DND-41 (cell line): ENCODE measurements around the gene CEP152.

Experiments
- EZH2 ChIP-seq: IDR thresholded peaks from 3 replicates; pipeline ENCODE4 v1.6.1; 2012; ENCODE audit warnings: borderline replicate concordance, low read depth, mild to moderate bottlenecking, moderate library complexity, low read length, inconsistent platforms; ENCODE audit not compliant: severe bottlenecking
- TF ChIP-seq, protein P1 (sequence below): IDR thresholded peaks from 2 replicates; pipeline ENCODE4 v1.5.1; 2012; ENCODE audit warnings: borderline replicate concordance, low read length, moderate library complexity, mild to moderate bottlenecking; ENCODE audit not compliant: poor library complexity, severe bottlenecking; ENCODE audit errors: extremely low read depth

DNA sequence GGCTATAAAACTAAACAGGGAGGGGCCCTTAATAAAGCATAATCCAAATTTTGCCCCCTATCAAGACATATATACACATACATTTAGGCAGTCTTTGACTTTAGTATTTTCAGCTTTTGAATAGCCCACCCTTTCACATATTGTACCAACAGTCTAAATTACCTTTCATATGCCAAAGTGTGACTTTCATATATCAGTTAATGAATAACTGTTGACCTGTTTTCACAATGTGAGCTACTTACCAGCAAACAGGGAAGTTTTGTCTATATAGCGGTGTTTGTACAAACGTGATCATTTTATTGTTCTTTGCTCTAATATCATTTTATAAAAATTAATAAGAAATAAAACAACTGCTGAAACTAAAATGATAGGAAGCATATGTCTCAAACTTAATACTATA, 28.0 kb downstream of the CEP152 start:
- TF ChIP-seq, protein P1, sequence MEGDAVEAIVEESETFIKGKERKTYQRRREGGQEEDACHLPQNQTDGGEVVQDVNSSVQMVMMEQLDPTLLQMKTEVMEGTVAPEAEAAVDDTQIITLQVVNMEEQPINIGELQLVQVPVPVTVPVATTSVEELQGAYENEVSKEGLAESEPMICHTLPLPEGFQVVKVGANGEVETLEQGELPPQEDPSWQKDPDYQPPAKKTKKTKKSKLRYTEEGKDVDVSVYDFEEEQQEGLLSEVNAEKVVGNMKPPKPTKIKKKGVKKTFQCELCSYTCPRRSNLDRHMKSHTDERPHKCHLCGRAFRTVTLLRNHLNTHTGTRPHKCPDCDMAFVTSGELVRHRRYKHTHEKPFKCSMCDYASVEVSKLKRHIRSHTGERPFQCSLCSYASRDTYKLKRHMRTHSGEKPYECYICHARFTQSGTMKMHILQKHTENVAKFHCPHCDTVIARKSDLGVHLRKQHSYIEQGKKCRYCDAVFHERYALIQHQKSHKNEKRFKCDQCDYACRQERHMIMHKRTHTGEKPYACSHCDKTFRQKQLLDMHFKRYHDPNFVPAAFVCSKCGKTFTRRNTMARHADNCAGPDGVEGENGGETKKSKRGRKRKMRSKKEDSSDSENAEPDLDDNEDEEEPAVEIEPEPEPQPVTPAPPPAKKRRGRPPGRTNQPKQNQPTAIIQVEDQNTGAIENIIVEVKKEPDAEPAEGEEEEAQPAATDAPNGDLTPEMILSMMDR: no peak
- TF ChIP-seq EZH2: no peak
